DND-41 (cell line): ENCODE results near the gene NPTN.

Source experiments
- ATAC-seq: fragments of 200-7000 bp; cut with Tn5 transposase; 3 replicates; pipeline ENCODE4 v1.9.1; 2021; ENCODE audit warnings: low read depth; ENCODE audit not compliant: insufficient read depth
- DNase-seq: peaks from one replicate; pipeline ENCODE4 v3.0.0-alpha.2; 2020
- H2AFZ ChIP-seq: 2 replicates; pipeline ENCODE4 v1.6.0; 2012; ENCODE audit warnings: low read depth, low read length
- H3K27ac ChIP-seq: 2 replicates; pipeline ENCODE4 v1.5.1; 2012; ENCODE audit warnings: low read length, inconsistent platforms
- H3K27me3 ChIP-seq: fragments of 200-600 bp; sonication (generic); 2 replicates; pipeline ENCODE4 v1.6.0; 2012; ENCODE audit warnings: low read length, mild to moderate bottlenecking, inconsistent platforms; ENCODE audit not compliant: insufficient read depth, poor library complexity
- H3K36me3 ChIP-seq: 2 replicates; pipeline ENCODE4 v1.5.1; 2012; ENCODE audit warnings: low read length, inconsistent platforms; ENCODE audit not compliant: insufficient read depth
- H3K4me1 ChIP-seq: 2 replicates; pipeline ENCODE4 v1.5.1; 2012; ENCODE audit warnings: mild to moderate bottlenecking, low read length; ENCODE audit not compliant: insufficient read depth
- H3K4me2 ChIP-seq: 2 replicates; pipeline ENCODE4 v1.6.0; 2012; ENCODE audit warnings: mild to moderate bottlenecking, moderate library complexity, low read length, inconsistent platforms; ENCODE audit not compliant: insufficient read depth
- H3K4me3 ChIP-seq, 2 experiments: fragments of 200-600 bp in 1 of 2; shearing (Covaris generic) in 1 of 2; 2 replicates each; pipeline ENCODE4 v1.5.1; 2012 to 2016; ENCODE audit warnings: inconsistent platforms in 2 of 2, low read length in 2 of 2, mild to moderate bottlenecking in 2 of 2, low read depth in 1 of 2, moderate library complexity in 1 of 2
- H3K79me2 ChIP-seq: 2 replicates; pipeline ENCODE4 v1.6.0; 2012; ENCODE audit warnings: low read length, inconsistent platforms; ENCODE audit not compliant: insufficient read depth
- H3K9ac ChIP-seq: 2 replicates; pipeline ENCODE4 v1.6.0; 2012; ENCODE audit warnings: low read depth, mild to moderate bottlenecking, inconsistent platforms, low read length, moderate library complexity
- H3K9me3 ChIP-seq: 2 replicates; pipeline ENCODE4 v1.5.1; 2012; ENCODE audit warnings: low read length, moderate library complexity, mild to moderate bottlenecking, inconsistent platforms; ENCODE audit not compliant: insufficient read depth, severe bottlenecking
- H4K20me1 ChIP-seq: 2 replicates; pipeline ENCODE4 v1.6.0; 2012; ENCODE audit warnings: low read length; ENCODE audit not compliant: insufficient read depth
- CTCF ChIP-seq: IDR thresholded peaks from 2 replicates; pipeline ENCODE4 v1.5.1; 2012; ENCODE audit warnings: borderline replicate concordance, low read length, moderate library complexity, mild to moderate bottlenecking; ENCODE audit not compliant: poor library complexity, severe bottlenecking; ENCODE audit errors: extremely low read depth
- EZH2 ChIP-seq: IDR thresholded peaks from 3 replicates; pipeline ENCODE4 v1.6.1; 2012; ENCODE audit warnings: borderline replicate concordance, low read depth, mild to moderate bottlenecking, moderate library complexity, low read length, inconsistent platforms; ENCODE audit not compliant: severe bottlenecking

Gene NPTN

GRCh38 chr15:73633111-73633990, at the start of gene NPTN:
Gene NPTN (minus strand): TSS chr15:73633389. CDS start chr15:73633215, 174 bp downstream.
- Histone ChIP-seq H3K36me3 (no peaks in the 10 kb centered on the region), H3K9me3 (no peaks in the 10 kb centered on the region), H3K79me2 (peaks cover 45% of the 10 kb centered on the region), H4K20me1 (peaks cover 31% of the 10 kb centered on the region), H3K9ac (peak within 1 kb of the TSS; percentile 77), H3K4me2 (peak within 1 kb of the TSS; percentile 75), H3K4me3 (peak within 1 kb of the TSS; percentile 63 to 67), H3K27ac (peak within 1 kb of the TSS; percentile 66), H3K27me3 (no peaks in the 10 kb centered on the region), H2AFZ (peak within 1 kb of the TSS; percentile 87), H3K4me1 (peaks cover 26% of the 10 kb centered on the region)
- TF ChIP-seq CTCF = no peak
- TF ChIP-seq EZH2 = no peak
- ATAC-seq (peak; percentile 95), DNase-seq (peak; percentile 96)

- no peaks in the 10 kb centered on the region for H3K36me3 ChIP-seq
- ATAC-seq = no peak
- H3K4me3 ChIP-seq = no peak overlapping the region
- no peaks in the 10 kb centered on the region for H3K4me1 ChIP-seq
- H3K4me2 ChIP-seq = no peak overlapping the region
- H3K27ac ChIP-seq = no peak overlapping the region
- no peaks in the 10 kb centered on the region for H3K79me2 ChIP-seq
- TF ChIP-seq EZH2 = no peak
- H4K20me1 ChIP-seq = no peaks in the 10 kb centered on the region
- no peak overlapping the region for H2AFZ ChIP-seq
- H3K9me3 ChIP-seq = no peaks in the 10 kb centered on the region
- DNase-seq = no peak
- H3K9ac ChIP-seq = no peak overlapping the region
- H3K27me3 ChIP-seq = peaks cover 8% of the 10 kb centered on the region
Measured at GRCh38 chr15:73682600-73683090, 49.5 kb upstream of the NPTN start.

- no peak overlapping the region for H3K9ac ChIP-seq
- H3K4me3 ChIP-seq = no peak overlapping the region
- H3K4me2 ChIP-seq = no peak overlapping the region
- ATAC-seq (no peak), DNase-seq (no peak)
- no peaks in the 10 kb centered on the region for H3K4me1 ChIP-seq
- TF ChIP-seq EZH2 (no peak), CTCF (no peak)
- no peaks in the 10 kb centered on the region for H3K36me3 ChIP-seq
- H3K79me2 ChIP-seq = no peaks in the 10 kb centered on the region
- no peaks in the 10 kb centered on the region; the same call in 1 of the 2 replicates for H4K20me1 ChIP-seq
- H2AFZ ChIP-seq = no peak overlapping the region
- H3K27me3 ChIP-seq = peaks cover 8% of the 10 kb centered on the region
- H3K9me3 ChIP-seq = no peaks in the 10 kb centered on the region
- H3K27ac ChIP-seq = no peak overlapping the region
Measured at GRCh38 chr15:73681856-73682599, 48.8 kb upstream of the NPTN start.
